Thoracic aorta (tissue), 2 donors: Measurements from ENCODE around the gene ZNF304. TPM values are rescaled to one million over a fixed set of nuclear protein-coding genes. Genes with fewer than 3 reads are reported as not detected.

Experiments used
- ATAC-seq: fragments of 150-250 bp; one replicate; pipeline ENCODE4 v1.8.0; 2017; ENCODE audit warnings: low read depth; ENCODE audit not compliant: insufficient number of reproducible peaks, low FRiP score
- DNase-seq: peaks from one replicate; pipeline ENCODE4 v3.0.0-alpha.2; 2020; ENCODE audit warnings: low spot score
- H3K27ac ChIP-seq, 2 donors: fragments of 200-600 bp; sonication (generic); 1 replicate in 1 of 2; 2 replicates in 1 of 2; pipeline ENCODE4 v1.5.1; 2016; ENCODE audit warnings: mild to moderate bottlenecking in 2 of 2, moderate library complexity in 2 of 2
- H3K27me3 ChIP-seq: fragments of 200-600 bp; sonication (generic); replicated peaks from 2 replicates; pipeline ENCODE4 v1.6.0; 2016; ENCODE audit warnings: mild to moderate bottlenecking; ENCODE audit not compliant: insufficient read depth
- H3K36me3 ChIP-seq: fragments of 200-600 bp; sonication (generic); one replicate; pipeline ENCODE4 v1.5.1; 2016
- H3K4me1 ChIP-seq, 2 donors: fragments of 200-600 bp; sonication (generic); 1 replicate in 1 of 2; 2 replicates in 1 of 2; pipeline versions ENCODE4 v1.5.1 to v1.6.0; 2016; ENCODE audit warnings: low read depth in 2 of 2, mild to moderate bottlenecking in 1 of 2; ENCODE audit not compliant: control insufficient read depth in 1 of 2
- H3K4me3 ChIP-seq: fragments of 200-600 bp; sonication (generic); 2 replicates; pipeline ENCODE4 v1.5.1; 2016; ENCODE audit warnings: mild to moderate bottlenecking
- H3K9me3 ChIP-seq: fragments of 200-600 bp; sonication (generic); 2 replicates; pipeline ENCODE4 v1.5.1; 2016
- CTCF ChIP-seq: fragments of 200-600 bp; sonication (generic); IDR thresholded peaks from one replicate; pipeline ENCODE4 v1.5.1; 2019; ENCODE audit warnings: antibody characterized with exemption
- total RNA-seq, 2 donors: library from RNA; depleted of rRNA; stranded (reverse); fragments of >200 nt; gene quantifications; one replicate each; pipeline versions ENCODE4 v1.1.0 to v1.2.3, GENCODE V29; 2016

ZNF304 gene
- total RNA-seq, 2 donors from 2014 or later, result 6.2 to 7.5 TPM

GRCh38 chr19:57382806-57383488, 31.9 kb downstream of the ZNF304 start:
- peaks cover 19% of the 10 kb centered on the region for H3K9me3 ChIP-seq
- H3K36me3 ChIP-seq, result peaks cover 6% of the 10 kb centered on the region
- H3K4me1 ChIP-seq, result no peaks in the 10 kb centered on the region
- no peak overlapping the region for H3K4me3 ChIP-seq
- no peak overlapping the region for H3K27ac ChIP-seq
- DNase-seq (no peak), ATAC-seq (no peak)
- no peak for TF ChIP-seq CTCF
- no peaks in the 10 kb centered on the region for H3K27me3 ChIP-seq

DNA sequence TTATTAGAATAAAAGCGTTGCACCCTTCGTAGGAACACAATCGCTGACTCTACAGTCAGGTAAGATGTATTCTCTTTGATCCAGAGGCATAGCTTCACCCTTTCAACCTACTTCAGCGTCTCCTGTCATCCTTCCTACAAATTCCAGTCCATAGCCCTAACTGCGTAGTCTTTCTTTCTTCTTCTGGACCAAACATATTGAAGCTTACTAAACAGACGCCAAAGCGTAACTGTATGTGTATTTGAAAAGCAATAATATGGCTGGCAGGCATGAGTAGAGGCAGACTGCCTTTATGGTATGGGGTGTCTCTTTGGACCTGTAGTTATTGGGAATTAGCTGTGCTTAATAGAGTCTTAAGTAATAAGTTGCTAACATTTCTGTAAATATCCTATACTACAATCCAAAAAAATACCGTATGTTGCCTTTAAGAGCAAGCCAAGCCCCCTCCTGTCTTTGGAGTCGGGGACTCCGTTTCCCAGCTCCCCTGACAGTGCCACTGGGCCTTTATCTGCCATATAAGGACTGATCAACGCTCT, 38.2 kb downstream of the ZNF304 start:
- Histone ChIP-seq H3K4me3 (peak overlapping the region; percentile 83), H3K36me3 (peaks cover 11% of the 10 kb centered on the region), H3K27me3 (no peaks in the 10 kb centered on the region), H3K4me1 (peaks cover 12 to 16% of the 10 kb centered on the region in 2 donors), H3K9me3 (peaks cover 11% of the 10 kb centered on the region), H3K27ac (peak overlapping the region; percentile 90 to 96)
- ATAC-seq (no peak), DNase-seq (no peak)
- no peak for TF ChIP-seq CTCF

- Histone ChIP-seq H3K4me3 (peak within 1 kb of the TSS; percentile 83), H3K27me3 (no peaks in the 10 kb centered on the region), H3K4me1 (peaks cover 12 to 16% of the 10 kb centered on the region in 2 donors), H3K9me3 (peaks cover 11% of the 10 kb centered on the region), H3K36me3 (peaks cover 14% of the 10 kb centered on the region), H3K27ac (peak within 1 kb of the TSS; percentile 90 to 96)
- ATAC-seq (peak; percentile 98), DNase-seq (peak; percentile 97)
- peak; percentile 27 for TF ChIP-seq CTCF
These were observed 38.9 kb downstream of the ZNF304 start, which contains the start of gene ZNF548 for GRCh38 chr19:57389730-57390598. Gene ZNF548, plus strand, starts transcription at chr19:57389854. Its CDS starts 246 bp downstream, at chr19:57390100.

DNA sequence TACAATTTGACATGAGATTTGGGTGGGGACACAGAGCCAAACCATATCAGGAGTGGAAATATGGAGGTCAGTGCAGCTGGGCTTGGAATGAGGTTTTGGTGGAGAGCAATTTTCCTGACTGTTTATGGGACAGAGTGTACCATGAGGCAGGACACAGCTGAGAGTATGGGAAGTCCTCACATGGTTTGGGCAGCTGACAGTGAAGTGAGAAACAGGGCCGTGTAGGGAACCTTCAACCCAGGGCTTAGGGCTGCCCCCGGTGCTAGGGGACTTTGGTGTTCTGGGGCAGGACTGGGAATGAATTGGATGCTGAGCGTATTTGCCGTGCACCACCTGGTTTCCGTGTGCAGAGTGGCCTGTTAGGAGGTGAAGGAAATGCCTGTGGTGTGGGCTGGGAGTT, 44.6 kb downstream of the ZNF304 start:
- DNase-seq (no peak), ATAC-seq (no peak)
- Histone ChIP-seq H3K9me3 (peaks cover 58% of the 10 kb centered on the region), H3K27me3 (no peaks in the 10 kb centered on the region), H3K4me1 (peaks cover under 1 to 3% of the 10 kb centered on the region in 2 donors), H3K36me3 (peaks cover 66% of the 10 kb centered on the region), H3K4me3 (no peak overlapping the region), H3K27ac (no peak overlapping the region)
- no peak for TF ChIP-seq CTCF

DNA sequence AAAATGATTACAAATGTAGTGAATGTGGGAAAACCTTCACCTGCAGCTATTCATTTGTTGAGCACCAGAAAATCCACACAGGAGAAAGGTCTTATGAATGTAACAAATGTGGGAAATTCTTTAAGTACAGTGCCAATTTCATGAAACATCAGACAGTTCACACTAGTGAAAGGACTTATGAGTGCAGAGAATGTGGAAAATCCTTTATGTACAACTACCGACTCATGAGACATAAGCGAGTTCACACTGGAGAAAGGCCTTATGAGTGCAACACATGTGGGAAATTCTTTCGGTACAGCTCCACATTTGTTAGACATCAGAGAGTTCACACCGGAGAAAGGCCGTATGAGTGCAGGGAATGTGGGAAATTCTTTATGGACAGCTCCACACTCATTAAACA, 47.8 kb downstream of the ZNF304 start:
- Histone ChIP-seq H3K36me3 (peaks cover 60% of the 10 kb centered on the region), H3K4me3 (no peak overlapping the region), H3K4me1 (no peaks in the 10 kb centered on the region), H3K27me3 (no peaks in the 10 kb centered on the region), H3K27ac (no peak overlapping the region), H3K9me3 (peaks cover 78% of the 10 kb centered on the region)
- no peak for TF ChIP-seq CTCF
- ATAC-seq (no peak), DNase-seq (no peak)
